H54 (cell line): ENCODE data around the gene TEX48.

ENCODE experiments used
- DNase-seq: peaks from one replicate; pipeline ENCODE4 v3.0.0; 2011; ENCODE audit warnings: low spot score, mixed read lengths; ENCODE audit not compliant: insufficient read length
- FAIRE-seq: peaks from 3 replicates; lab custom pipeline; 2011; peaks lifted over from hg19 to GRCh38; lab: Jason Lieb, UNC
- POLR2A ChIP-seq: IDR thresholded peaks from 2 replicates; pipeline ENCODE4 v1.6.1; 2011; ENCODE audit warnings: low read depth, mild to moderate bottlenecking, low read length

TEX48 gene

DNA sequence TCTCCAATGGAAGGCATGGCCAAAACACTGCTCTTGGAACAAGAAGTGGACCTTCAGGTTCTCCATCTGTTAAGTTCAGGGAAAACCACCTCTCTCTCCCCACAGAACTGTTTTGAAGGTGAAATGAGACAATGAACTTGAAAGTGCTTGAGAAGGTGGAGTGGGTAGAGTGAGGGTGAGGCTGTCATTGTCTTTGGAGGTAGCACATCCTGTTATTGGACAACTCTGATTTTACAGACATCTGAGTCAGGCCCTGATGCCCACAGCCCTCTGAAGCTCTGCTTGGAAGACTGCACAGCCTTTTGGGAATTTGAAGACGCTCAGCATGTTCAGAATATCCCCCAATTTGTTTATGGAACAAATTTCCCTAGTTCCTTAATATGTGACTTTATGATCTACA lies 27.6 kb upstream of the TEX48 start:
- no peak for FAIRE-seq
- no peak for DNase-seq
- no peak for TF ChIP-seq POLR2A

DNA sequence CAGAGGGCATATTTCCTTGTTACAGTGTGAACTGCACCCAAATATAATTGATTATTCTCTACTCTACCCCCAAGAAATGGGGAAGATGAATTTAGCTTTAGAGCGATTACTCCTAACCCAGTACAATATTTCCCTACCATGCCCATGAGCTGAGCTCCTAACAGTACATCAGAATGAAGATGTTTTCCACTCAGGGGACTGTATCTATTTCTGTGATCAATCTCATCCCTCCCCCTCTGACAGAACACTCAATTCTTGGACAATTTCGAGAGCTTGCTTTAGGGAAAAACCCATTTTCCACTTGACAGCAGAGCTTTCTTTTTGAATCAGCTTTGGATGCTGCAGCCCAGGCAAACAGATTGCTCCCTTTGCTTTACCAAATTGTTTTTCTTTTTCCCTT lies 24.7 kb upstream of the TEX48 start:
- DNase-seq (no peak), FAIRE-seq (no peak)
- no peak for TF ChIP-seq POLR2A

DNA sequence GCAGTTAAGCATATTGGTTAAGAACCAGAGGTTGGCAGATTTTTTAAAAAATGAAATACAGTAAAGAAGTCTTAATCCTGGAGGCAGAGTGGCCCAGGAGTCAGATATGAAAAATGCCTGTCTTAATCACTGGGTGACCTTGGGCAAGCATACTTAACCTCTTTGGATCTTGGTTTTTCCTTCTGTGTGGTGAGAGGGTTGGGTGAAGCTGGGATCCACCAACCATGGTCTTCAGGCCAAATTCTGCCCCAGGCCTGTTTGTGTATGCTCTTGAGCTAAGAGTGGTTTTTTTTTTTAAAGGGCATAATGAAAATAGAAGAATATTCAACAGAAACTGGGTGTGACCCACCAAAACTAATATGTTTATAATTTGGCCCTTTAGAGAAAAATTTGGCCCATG lies 20.0 kb upstream of the TEX48 start:
- TF ChIP-seq POLR2A = no peak
- FAIRE-seq (no peak), DNase-seq (no peak)

DNA sequence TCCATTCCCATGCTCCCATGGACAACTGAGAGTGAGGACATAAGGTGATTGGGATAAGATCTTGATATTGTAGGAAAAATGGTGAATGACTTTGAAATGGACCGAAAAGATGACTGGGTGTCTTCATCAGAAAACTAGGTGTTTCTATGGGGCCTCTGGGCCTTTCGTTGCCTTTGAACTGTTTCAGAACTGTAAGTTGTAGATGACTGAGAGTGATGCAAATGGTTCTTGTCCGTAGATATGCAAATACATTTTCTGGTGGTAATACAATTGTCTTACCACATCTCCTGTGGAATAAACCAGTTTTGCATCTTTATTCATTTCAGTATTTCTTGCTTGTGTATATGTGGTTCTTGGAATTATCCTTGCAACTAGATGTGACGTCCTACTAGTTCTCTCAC lies 16.0 kb upstream of the TEX48 start:
- TF ChIP-seq POLR2A = no peak
- DNase-seq (no peak), FAIRE-seq (no peak)

DNA sequence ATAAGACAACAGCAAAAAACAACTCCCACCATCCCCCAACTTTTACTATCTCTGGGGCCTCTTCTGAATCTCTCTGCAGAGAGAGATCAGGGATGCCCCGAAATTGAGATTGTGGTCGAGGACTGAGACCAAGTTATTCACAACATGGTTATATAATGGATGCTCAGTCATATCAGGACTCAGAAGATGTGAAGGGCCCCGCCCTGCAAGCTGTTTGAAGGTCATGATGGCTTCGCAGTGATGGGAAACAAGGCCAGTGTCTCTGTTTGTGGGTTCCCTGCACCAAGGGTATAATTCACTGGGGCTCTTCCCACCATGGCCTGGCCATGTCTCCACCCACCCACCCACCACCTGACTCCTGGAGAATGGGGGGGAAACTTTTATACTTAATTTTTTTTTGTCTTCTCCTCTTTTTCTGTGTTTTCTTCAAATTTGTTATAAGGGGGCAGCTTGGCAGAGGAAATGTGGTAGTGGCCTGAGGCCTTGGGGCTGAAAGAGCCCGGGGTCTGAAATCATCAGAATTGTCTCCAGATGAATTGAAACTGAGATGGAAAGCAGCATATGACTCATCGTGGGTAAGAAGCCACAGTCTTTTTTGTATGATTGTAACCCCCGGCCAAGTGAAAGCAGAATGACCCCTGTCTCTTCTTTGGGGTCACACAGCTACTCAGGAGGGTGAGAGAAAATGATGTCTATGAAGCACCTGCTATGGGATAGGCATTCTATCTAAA lies 15.0 kb upstream of the TEX48 start:
- DNase-seq (no peak), FAIRE-seq (no peak)

DNA sequence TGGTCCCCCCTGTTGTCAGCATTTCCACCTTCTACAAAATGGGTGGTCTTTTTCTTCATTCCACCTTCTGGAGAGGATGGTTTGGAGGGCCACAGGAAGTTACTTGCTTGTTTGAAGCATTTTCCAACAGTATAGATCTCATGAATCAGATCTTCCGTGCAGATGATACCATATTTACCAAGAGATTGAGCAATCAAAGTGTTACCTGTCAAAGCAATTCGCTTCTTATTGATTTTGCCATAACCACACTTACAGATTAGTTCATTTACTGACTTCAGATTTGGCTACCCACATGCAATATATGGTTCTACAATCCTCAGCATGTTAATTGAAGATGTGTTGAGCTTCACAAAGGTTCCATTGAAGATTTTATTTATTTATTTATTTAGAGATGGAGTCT lies 14.0 kb upstream of the TEX48 start:
- DNase-seq (no peak), FAIRE-seq (no peak)
- no peak for TF ChIP-seq POLR2A

More for the DNA sequence above, 15.0 kb upstream of the TEX48 start:
- no peak for TF ChIP-seq POLR2A

DNA sequence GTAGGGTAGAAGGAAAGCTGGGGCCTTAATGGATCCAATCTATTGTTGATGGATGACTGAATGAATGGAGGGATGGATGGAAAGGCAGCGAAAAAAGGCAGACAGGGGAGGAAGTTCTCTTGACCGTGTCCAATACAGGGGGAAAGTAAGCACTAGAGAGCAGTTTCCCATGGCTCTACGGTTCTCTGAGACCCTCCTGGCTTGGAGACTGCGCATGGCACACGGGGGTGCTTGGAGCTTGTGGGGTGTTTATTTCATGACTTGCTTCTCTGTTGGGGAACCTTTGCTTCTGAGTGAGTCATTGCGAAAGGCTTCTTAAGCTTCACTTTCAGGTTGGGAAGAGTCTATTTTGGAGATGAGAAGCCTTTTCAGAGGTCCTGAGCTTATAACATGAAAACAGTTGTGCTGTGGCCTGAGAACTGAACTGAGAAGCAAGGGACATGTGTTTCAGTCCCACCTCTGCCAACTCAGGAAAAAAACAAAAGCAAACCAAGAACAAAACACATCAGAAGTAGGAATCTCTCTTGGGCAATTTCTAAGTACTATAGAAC lies 12.8 kb upstream of the TEX48 start:
- TF ChIP-seq POLR2A = no peak
- no peak for FAIRE-seq
- DNase-seq = no peak

DNA sequence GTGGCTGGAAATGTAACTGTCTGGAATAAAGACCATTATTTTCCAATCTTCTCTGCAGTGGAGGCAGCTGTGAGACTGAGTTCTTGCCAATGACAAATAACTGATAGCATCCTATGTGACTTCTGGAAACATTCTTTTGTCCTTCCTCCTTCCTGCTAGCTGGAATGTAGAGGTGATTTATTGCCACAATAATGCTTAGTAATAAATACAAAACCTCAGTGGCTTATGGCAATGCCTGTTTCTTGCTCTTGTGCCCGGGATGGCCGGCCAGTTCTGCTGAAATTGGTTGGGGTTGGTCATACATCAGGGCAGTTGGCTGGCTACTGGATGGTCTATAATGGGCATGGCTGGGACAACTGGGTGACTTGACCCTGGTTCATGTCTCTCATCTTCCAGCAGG lies 12.2 kb upstream of the TEX48 start:
- DNase-seq = peak; percentile 30
- FAIRE-seq = peak; percentile 80
- TF ChIP-seq POLR2A = no peak

DNA sequence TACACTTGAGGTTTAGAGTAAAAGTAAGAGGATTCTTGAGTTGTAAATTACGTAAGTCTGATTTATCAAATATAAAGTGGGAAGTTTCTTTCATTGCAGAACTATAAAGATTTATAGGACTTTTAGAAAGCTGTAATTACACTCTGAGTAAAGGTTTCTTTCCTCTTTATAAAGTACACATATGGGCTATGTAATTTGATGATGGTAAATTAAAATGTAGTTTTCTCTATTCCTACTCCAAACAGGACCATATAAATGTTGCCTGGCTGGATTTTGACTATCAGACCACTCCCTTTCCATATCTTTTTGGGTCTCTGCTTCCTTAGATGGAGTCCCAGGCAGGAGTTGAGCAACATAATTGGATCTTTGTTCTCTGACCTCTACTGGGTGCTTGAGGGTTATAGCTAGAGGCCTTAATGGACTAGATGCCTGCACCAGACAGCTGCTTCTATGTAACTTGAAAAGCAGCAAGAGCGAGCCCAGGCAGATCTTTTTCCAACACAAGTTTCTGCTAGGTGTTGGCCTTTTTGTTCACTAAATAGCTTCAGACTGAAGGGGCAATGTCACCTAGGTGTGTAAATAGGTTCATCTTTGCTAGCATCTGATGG lies 11.4 kb upstream of the TEX48 start:
- no peak for TF ChIP-seq POLR2A
- no peak for FAIRE-seq
- DNase-seq = no peak

DNA sequence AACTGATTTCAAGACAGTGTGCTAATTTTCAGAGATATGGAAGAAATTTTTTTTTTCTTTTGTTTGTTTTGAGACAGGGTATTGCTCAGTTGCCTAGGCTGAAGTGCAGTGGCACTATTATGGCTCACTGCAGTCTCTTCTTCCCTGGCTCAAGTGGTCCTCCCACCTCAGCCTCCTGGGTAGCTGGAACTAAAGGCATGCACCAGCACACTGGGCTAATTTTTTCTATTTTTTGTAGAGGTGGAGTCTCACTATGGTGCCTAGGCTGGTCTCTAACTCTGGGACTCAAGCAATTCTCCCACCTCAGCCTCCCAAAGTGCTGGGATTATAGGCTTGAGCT lies 9.9 kb upstream of the TEX48 start:
- FAIRE-seq (no peak), DNase-seq (no peak)
- no peak for TF ChIP-seq POLR2A

DNA sequence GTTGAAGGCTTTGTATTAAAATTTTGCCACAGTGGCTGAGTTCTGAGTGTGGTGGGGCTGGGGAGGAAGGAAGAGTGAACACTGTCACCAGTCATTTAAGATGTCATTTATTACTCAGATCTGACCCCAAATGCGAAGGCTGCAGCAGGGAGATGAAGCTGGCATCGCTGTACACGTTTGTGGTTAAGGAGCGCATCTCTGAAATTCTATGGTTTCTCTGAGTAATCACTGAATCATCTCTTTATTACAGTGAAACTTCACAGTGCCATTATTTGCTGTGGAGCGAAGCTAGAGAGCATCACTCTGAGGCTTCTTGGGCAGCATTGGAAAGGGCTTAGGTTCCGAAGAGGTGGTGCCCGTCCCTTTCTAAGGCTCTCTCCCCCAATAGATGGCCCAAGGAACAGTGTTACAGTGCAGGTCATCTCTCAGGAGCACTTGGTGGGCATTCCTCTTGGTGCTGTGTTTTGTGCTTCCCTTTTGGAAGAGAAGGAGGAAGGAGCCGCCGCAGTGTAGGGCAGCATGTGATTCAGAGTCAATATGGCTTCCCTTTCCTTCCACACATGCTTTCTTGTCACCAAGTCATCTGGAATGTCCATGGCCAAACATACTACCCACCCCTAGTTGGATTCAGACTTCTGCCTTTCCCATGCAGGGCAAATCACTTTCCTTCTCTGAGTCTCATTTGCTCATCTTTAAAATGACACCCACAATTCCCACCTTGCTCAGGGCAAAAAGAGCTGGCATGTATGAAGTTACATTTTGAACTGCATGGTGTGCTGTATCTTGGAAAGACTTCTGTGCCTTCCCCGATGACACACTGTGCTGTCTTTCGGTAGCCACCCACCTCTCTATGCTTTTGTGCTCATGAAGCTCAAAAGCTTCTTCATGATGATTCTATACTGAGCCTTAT lies 9.3 kb upstream of the TEX48 start:
- peak; percentile 55 for DNase-seq

DNA sequence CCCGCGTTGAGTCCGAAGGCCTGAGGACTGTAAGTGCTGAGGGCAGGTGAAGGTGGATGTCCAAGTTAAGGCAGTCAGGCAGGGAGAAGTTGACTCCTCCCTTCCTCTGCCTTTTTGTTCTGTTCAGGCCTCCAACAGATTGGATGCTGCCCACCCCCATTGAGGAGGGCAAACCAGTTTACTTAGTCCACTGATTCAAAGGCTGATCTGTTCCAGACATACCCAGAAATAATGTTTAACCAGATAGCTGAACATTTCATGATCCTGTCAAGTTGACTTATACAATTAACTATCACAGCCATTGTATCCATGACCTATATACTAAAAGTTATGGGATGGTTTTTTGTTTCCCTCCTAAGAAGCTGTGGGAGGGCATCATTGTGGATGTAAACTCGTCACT lies 8.3 kb upstream of the TEX48 start:
- no peak for FAIRE-seq
- TF ChIP-seq POLR2A = no peak
- DNase-seq = no peak

More for the DNA sequence above, 9.3 kb upstream of the TEX48 start:
- peak; percentile 97 for FAIRE-seq
- TF ChIP-seq POLR2A = no peak

DNA sequence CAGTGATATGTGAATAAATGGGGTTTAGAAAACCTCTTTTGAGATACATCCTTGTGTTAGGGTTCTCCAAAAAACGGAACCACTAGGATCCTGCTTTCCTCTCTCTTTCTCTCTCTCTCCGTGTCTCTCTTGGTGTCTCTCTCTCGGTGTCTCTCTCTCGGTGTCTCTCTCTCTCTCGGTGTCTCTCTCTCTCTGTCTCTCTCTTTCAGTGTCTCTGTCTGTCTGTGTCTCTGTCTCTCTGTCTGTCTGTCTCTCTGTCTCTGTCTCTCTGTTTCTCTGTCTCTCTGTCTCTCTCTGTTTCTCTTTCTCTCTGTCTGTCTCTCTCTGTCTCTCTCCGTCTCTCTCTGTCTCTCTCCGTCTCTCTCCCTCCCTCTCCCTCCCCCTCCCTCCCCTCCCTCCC lies 7.8 kb upstream of the TEX48 start:
- TF ChIP-seq POLR2A = no peak
- FAIRE-seq (no peak), DNase-seq (no peak)
